H9 (cell line): Measurements from ENCODE around the gene THBS1. TPM values are rescaled to one million over a fixed set of nuclear protein-coding genes. Genes with fewer than 3 reads are reported as not detected.

Source experiments
- DNase-seq: peaks from one replicate; pipeline ENCODE4 v3.0.0-alpha.2; 2017
- H2AFZ ChIP-seq: one replicate; pipeline ENCODE4 v1.6.1; 2013; ENCODE audit warnings: mild to moderate bottlenecking, low read length, control low read depth, moderate library complexity
- H2AK5ac ChIP-seq: 2 replicates; pipeline ENCODE4 v1.6.1; 2013; ENCODE audit warnings: low read length, control low read depth, mixed read lengths; ENCODE audit not compliant: insufficient read length
- H2BK120ac ChIP-seq: one replicate; pipeline ENCODE4 v1.6.1; 2013; ENCODE audit warnings: low read depth, mild to moderate bottlenecking, low read length, control low read depth, inconsistent platforms; ENCODE audit not compliant: poor library complexity, severe bottlenecking
- H2BK12ac ChIP-seq: 2 replicates; pipeline ENCODE4 v1.6.1; 2013; ENCODE audit warnings: low read length, control low read depth, mixed read lengths, low read depth; ENCODE audit not compliant: insufficient read length
- H2BK15ac ChIP-seq: 2 replicates; pipeline ENCODE4 v1.6.1; 2013; ENCODE audit warnings: low read depth, low read length, control low read depth
- H2BK20ac ChIP-seq: one replicate; pipeline ENCODE4 v1.6.1; 2013; ENCODE audit warnings: low read depth, mild to moderate bottlenecking, low read length, control low read depth, inconsistent platforms; ENCODE audit not compliant: poor library complexity, severe bottlenecking
- H2BK5ac ChIP-seq: 2 replicates; pipeline ENCODE4 v1.6.1; 2013; ENCODE audit warnings: low read length, control low read depth, mixed read lengths; ENCODE audit not compliant: insufficient read length
- H3K14ac ChIP-seq: 2 replicates; pipeline ENCODE4 v1.6.1; 2013; ENCODE audit warnings: low read length, control low read depth; ENCODE audit not compliant: insufficient read depth
- H3K18ac ChIP-seq: 2 replicates; pipeline ENCODE4 v1.6.1; 2013; ENCODE audit warnings: low read depth, mild to moderate bottlenecking, mixed read lengths, low read length, control low read depth; ENCODE audit not compliant: insufficient read length
- H3K23ac ChIP-seq: 2 replicates; pipeline ENCODE4 v1.6.1; 2013; ENCODE audit warnings: low read length, control low read depth, mixed read lengths, low read depth; ENCODE audit not compliant: insufficient read length
- H3K23me2 ChIP-seq: 2 replicates; pipeline ENCODE4 v1.6.1; 2013; ENCODE audit warnings: low read depth, mild to moderate bottlenecking, mixed read lengths, low read length, control low read depth; ENCODE audit not compliant: insufficient read length, poor library complexity, severe bottlenecking
- H3K27ac ChIP-seq: 2 replicates; pipeline ENCODE4 v1.5.1; 2013; ENCODE audit warnings: low read length, control low read depth, mixed read lengths, low read depth; ENCODE audit not compliant: insufficient read length
- H3K27me3 ChIP-seq: 2 replicates; pipeline ENCODE4 v1.6.1; 2013; ENCODE audit warnings: low read length, control low read depth, inconsistent platforms; ENCODE audit not compliant: insufficient read depth
- H3K4ac ChIP-seq: 2 replicates; pipeline ENCODE4 v1.6.1; 2013; ENCODE audit warnings: low read depth, mild to moderate bottlenecking, control low read depth, inconsistent platforms, low read length, moderate library complexity
- H3K4me1 ChIP-seq: 2 replicates; pipeline ENCODE4 v1.6.1; 2013; ENCODE audit warnings: low read length, control low read depth, inconsistent platforms; ENCODE audit not compliant: insufficient read depth
- H3K4me2 ChIP-seq: 2 replicates; pipeline ENCODE4 v1.6.1; 2013; ENCODE audit warnings: low read length, control low read depth, mixed read lengths; ENCODE audit not compliant: insufficient read length, insufficient read depth
- H3K56ac ChIP-seq: 2 replicates; pipeline ENCODE4 v1.6.1; 2013; ENCODE audit warnings: low read depth, mild to moderate bottlenecking, mixed read lengths, low read length, control low read depth; ENCODE audit not compliant: insufficient read length
- H3K79me1 ChIP-seq: 2 replicates; pipeline ENCODE4 v1.6.1; 2013; ENCODE audit warnings: low read depth, mild to moderate bottlenecking, moderate library complexity, low read length, control low read depth, inconsistent platforms; ENCODE audit not compliant: insufficient read depth, poor library complexity, severe bottlenecking
- H3K79me2 ChIP-seq: 2 replicates; pipeline ENCODE4 v1.6.1; 2013; ENCODE audit warnings: low read length, control low read depth, inconsistent platforms; ENCODE audit not compliant: insufficient read depth
- H3K9ac ChIP-seq: 2 replicates; pipeline ENCODE4 v1.6.1; 2013; ENCODE audit warnings: low read length, control low read depth, mixed read lengths; ENCODE audit not compliant: insufficient read length; ENCODE audit errors: extremely low read depth
- H3K9me3 ChIP-seq: one replicate; pipeline ENCODE4 v1.6.1; 2013; ENCODE audit warnings: low read depth, low read length, inconsistent platforms; ENCODE audit not compliant: control insufficient read depth
- H3T11ph ChIP-seq: one replicate; pipeline ENCODE4 v1.6.1; 2013; ENCODE audit warnings: mild to moderate bottlenecking, low read length, control low read depth, inconsistent platforms
- H4K20me1 ChIP-seq: one replicate; pipeline ENCODE4 v1.6.1; 2013; ENCODE audit not compliant: control insufficient read depth, insufficient read length, insufficient read depth
- H4K5ac ChIP-seq: 2 replicates; pipeline ENCODE4 v1.6.1; 2013; ENCODE audit warnings: low read depth, mild to moderate bottlenecking, mixed read lengths, low read length, control low read depth; ENCODE audit not compliant: insufficient read length
- H4K8ac ChIP-seq: replicated peaks from 2 replicates; pipeline ENCODE4 v1.6.1; 2013; ENCODE audit warnings: low read length, control low read depth, mixed read lengths, low read depth; ENCODE audit not compliant: insufficient read length
- H4K91ac ChIP-seq: 2 replicates; pipeline ENCODE4 v1.6.1; 2013; ENCODE audit warnings: low read depth, mild to moderate bottlenecking, moderate library complexity, mixed read lengths, low read length, control low read depth; ENCODE audit not compliant: insufficient read length
- H3K27ac Mint-ChIP-seq, 3 experiments: 2 replicates in 2 of 3; 3 replicates in 1 of 3; pipeline ENCODE4 v1.8.0; 2020 to 2021; ENCODE audit warnings: mixed read lengths in 3 of 3, mild to moderate bottlenecking in 1 of 3, moderate library complexity in 1 of 3
- H3K27me3 Mint-ChIP-seq: 2 replicates; pipeline ENCODE4 v1.8.0; 2021; ENCODE audit warnings: low read depth, mild to moderate bottlenecking, moderate library complexity, mixed read lengths
- H3K36me3 Mint-ChIP-seq, 3 experiments: 2 replicates in 2 of 3; 3 replicates in 1 of 3; pipeline ENCODE4 v1.8.0; 2020 to 2021; ENCODE audit warnings: low read depth in 3 of 3, mixed read lengths in 3 of 3; ENCODE audit not compliant: insufficient read depth in 1 of 3
- H3K4me1 Mint-ChIP-seq, 2 experiments: 2 replicates each; pipeline ENCODE4 v1.8.0; 2020; ENCODE audit warnings: mixed read lengths in 2 of 2
- H3K4me3 Mint-ChIP-seq, 2 experiments: 2 replicates in 1 of 2; 3 replicates in 1 of 2; pipeline ENCODE4 v1.8.0; 2020 to 2021; ENCODE audit warnings: mild to moderate bottlenecking in 2 of 2, mixed read lengths in 2 of 2, moderate library complexity in 1 of 2
- H3K9me3 Mint-ChIP-seq, 2 experiments: 2 replicates in 1 of 2; 3 replicates in 1 of 2; pipeline ENCODE4 v1.8.0; 2020; ENCODE audit warnings: mild to moderate bottlenecking in 2 of 2, mixed read lengths in 2 of 2, moderate library complexity in 1 of 2
- CTCF ChIP-seq: fragments of 200-600 bp; sonication (generic); conservative IDR thresholded peaks from 3 replicates; pipeline ENCODE4 v1.8.0; 2021; ENCODE audit warnings: antibody characterized with exemption, mild to moderate bottlenecking
- whole genome bisulfite sequencing: extraction: QIAGEN DNeasy Blood & Tissue Kit; methylation state at CpG from one replicate; pipeline ENCODE4 v1.1.7; 2013; ENCODE audit warnings: missing lambda C conversion rate, low lambda C conversion rate, mixed read lengths; ENCODE audit not compliant: insufficient read length; ENCODE audit errors: extremely low coverage; 5-methylcytosine and 5-hydroxymethylcytosine counted together
- total RNA-seq: library from RNA; stranded (reverse); gene quantifications from 2 replicates; pipeline ENCODE4 v1.2.1, GENCODE V29; 2021

Gene THBS1
- total RNA-seq, 1 experiment from 2014 or later = 72.1 TPM

- no peaks in the 10 kb centered on the region for H3K9me3 Mint-ChIP-seq
- no peak overlapping the region for H4K5ac ChIP-seq
- no peaks in the 10 kb centered on the region for H3K4me1 ChIP-seq
- H2BK15ac ChIP-seq = no peak overlapping the region
- no peak overlapping the region for H2AFZ ChIP-seq
- H3K4me1 Mint-ChIP-seq = peaks cover 2 to 4% of the 10 kb centered on the region in 2 experiments
- H3K9me3 ChIP-seq = no peaks in the 10 kb centered on the region
- no peaks in the 10 kb centered on the region for H3K79me1 ChIP-seq
- no CpG with 5 or more reads among the region's 11 CpGs for WGBS
- H2BK12ac ChIP-seq = no peak overlapping the region
- no peak overlapping the region for H2BK5ac ChIP-seq
- H2BK20ac ChIP-seq = no peak overlapping the region
- no peak for TF ChIP-seq CTCF
- no peak overlapping the region for H4K91ac ChIP-seq
- no peak overlapping the region for H3K23ac ChIP-seq
- no peak overlapping the region for H3K4ac ChIP-seq
- no peak overlapping the region for H3K27ac ChIP-seq
- no peak overlapping the region for H3K18ac ChIP-seq
- no peak overlapping the region for H4K8ac ChIP-seq
- no peaks in the 10 kb centered on the region for H4K20me1 ChIP-seq
- H3K4me2 ChIP-seq = no peak overlapping the region
- no peak overlapping the region for H3T11ph ChIP-seq
- no peaks in the 10 kb centered on the region for H3K27me3 Mint-ChIP-seq
- H3K36me3 Mint-ChIP-seq = peaks cover 53 to 93% (median 93%) of the 10 kb centered on the region in 3 experiments; a peak in 6 of 7 replicates
- no peaks in the 10 kb centered on the region for H3K79me2 ChIP-seq
- no peak overlapping the region for H3K4me3 Mint-ChIP-seq
- no peak for DNase-seq
- H3K56ac ChIP-seq = no peak overlapping the region
- no peak overlapping the region for H2AK5ac ChIP-seq
- H3K9ac ChIP-seq = no peak overlapping the region
- H3K27me3 ChIP-seq = no peaks in the 10 kb centered on the region
- H3K23me2 ChIP-seq = no peaks in the 10 kb centered on the region
- no peak overlapping the region for H3K27ac Mint-ChIP-seq
- no peak overlapping the region for H2BK120ac ChIP-seq
- H3K14ac ChIP-seq = no peak overlapping the region
These were observed 10.4 kb downstream of the THBS1 start for GRCh38 chr15:39591141-39591895.
